ENCODE measurements around the gene SH3PXD2A.
A peak's percentile ranks its signal among the peaks of the same experiment; 100 is the strongest.

Gene SH3PXD2A

GRCh38 chr10:103570844-103571655 is 284.3 kb downstream of the SH3PXD2A start:
- Histone ChIP-seq H3K27me3 (replicated peaks; ENCODE audit: control insufficient read depth, insufficient read depth, low read length) (peaks cover 60% of the 10 kb centered on the region), H3K9ac (ENCODE audit: low read length) (no peak overlapping the region), H3K9me3 (ENCODE audit: control insufficient read depth, low read length) (no peaks in the 10 kb centered on the region), H3K4me1 (ENCODE audit: control insufficient read depth, insufficient read depth, low read length) (no peaks in the 10 kb centered on the region), H3K36me3 (ENCODE audit: control insufficient read depth, insufficient read depth, low read length, severe bottlenecking) (no peaks in the 10 kb centered on the region), H3K4me3 (ENCODE audit: low read length) (no peak overlapping the region)
- no peak for DNase-seq (ENCODE audit: low read depth)

GRCh38 chr10:103569896-103570295 is 285.5 kb downstream of the SH3PXD2A start:
- Histone ChIP-seq H3K4me3 (ENCODE audit: low read length) (no peak overlapping the region), H3K9me3 (ENCODE audit: control insufficient read depth, low read length) (no peaks in the 10 kb centered on the region), H3K36me3 (ENCODE audit: control insufficient read depth, insufficient read depth, low read length, severe bottlenecking) (no peaks in the 10 kb centered on the region), H3K4me1 (ENCODE audit: control insufficient read depth, insufficient read depth, low read length) (no peaks in the 10 kb centered on the region), H3K9ac (ENCODE audit: low read length) (no peak overlapping the region), H3K27me3 (replicated peaks; ENCODE audit: control insufficient read depth, insufficient read depth, low read length) (peaks cover 58% of the 10 kb centered on the region)
- peak; percentile 46 for DNase-seq (ENCODE audit: low read depth)

- no peaks in the 10 kb centered on the region for H3K4me1 ChIP-seq (ENCODE audit: control insufficient read depth, insufficient read depth, low read length)
- H3K36me3 ChIP-seq (ENCODE audit: control insufficient read depth, insufficient read depth, low read length, severe bottlenecking) = no peaks in the 10 kb centered on the region
- H3K9ac ChIP-seq (ENCODE audit: low read length) = no peak overlapping the region
- no peak overlapping the region for H3K4me3 ChIP-seq (ENCODE audit: low read length)
- H3K9me3 ChIP-seq (ENCODE audit: control insufficient read depth, low read length) = no peaks in the 10 kb centered on the region
- DNase-seq (ENCODE audit: low read depth) = no peak
- peaks cover 63% of the 10 kb centered on the region for H3K27me3 ChIP-seq (replicated peaks; ENCODE audit: control insufficient read depth, insufficient read depth, low read length)
These were observed 286.9 kb downstream of the SH3PXD2A start for GRCh38 chr10:103568505-103568904.

GRCh38 chr10:103566536-103566935 is 288.8 kb downstream of the SH3PXD2A start:
- Histone ChIP-seq H3K27me3 (replicated peaks; ENCODE audit: control insufficient read depth, insufficient read depth, low read length) (peaks cover 68% of the 10 kb centered on the region), H3K4me1 (ENCODE audit: control insufficient read depth, insufficient read depth, low read length) (no peaks in the 10 kb centered on the region), H3K4me3 (ENCODE audit: low read length) (no peak overlapping the region), H3K9ac (ENCODE audit: low read length) (no peak overlapping the region), H3K36me3 (ENCODE audit: control insufficient read depth, insufficient read depth, low read length, severe bottlenecking) (no peaks in the 10 kb centered on the region), H3K9me3 (ENCODE audit: control insufficient read depth, low read length) (no peaks in the 10 kb centered on the region)
- DNase-seq (ENCODE audit: low read depth) = no peak

GRCh38 chr10:103564776-103565520 is 290.4 kb downstream of the SH3PXD2A start:
- Histone ChIP-seq H3K9me3 (ENCODE audit: control insufficient read depth, low read length) (peaks cover 8% of the 10 kb centered on the region), H3K9ac (ENCODE audit: low read length) (no peak overlapping the region), H3K27me3 (replicated peaks; ENCODE audit: control insufficient read depth, insufficient read depth, low read length) (peaks cover 74% of the 10 kb centered on the region), H3K36me3 (ENCODE audit: control insufficient read depth, insufficient read depth, low read length, severe bottlenecking) (no peaks in the 10 kb centered on the region), H3K4me3 (ENCODE audit: low read length) (no peak overlapping the region), H3K4me1 (ENCODE audit: control insufficient read depth, insufficient read depth, low read length) (no peaks in the 10 kb centered on the region)
- DNase-seq (ENCODE audit: low read depth) = no peak

GRCh38 chr10:103564116-103564501 is 291.3 kb downstream of the SH3PXD2A start:
- no peaks in the 10 kb centered on the region for H3K4me1 ChIP-seq (ENCODE audit: control insufficient read depth, insufficient read depth, low read length)
- no peak for DNase-seq (ENCODE audit: low read depth)
- peaks cover 74% of the 10 kb centered on the region for H3K27me3 ChIP-seq (replicated peaks; ENCODE audit: control insufficient read depth, insufficient read depth, low read length)
- no peak overlapping the region for H3K4me3 ChIP-seq (ENCODE audit: low read length)
- no peak overlapping the region for H3K9ac ChIP-seq (ENCODE audit: low read length)
- H3K36me3 ChIP-seq (ENCODE audit: control insufficient read depth, insufficient read depth, low read length, severe bottlenecking) = no peaks in the 10 kb centered on the region
- peaks cover 8% of the 10 kb centered on the region for H3K9me3 ChIP-seq (ENCODE audit: control insufficient read depth, low read length)

- Histone ChIP-seq H3K9me3 (ENCODE audit: control insufficient read depth, low read length) (peaks cover 8% of the 10 kb centered on the region), H3K9ac (ENCODE audit: low read length) (no peak overlapping the region), H3K4me3 (ENCODE audit: low read length) (no peak overlapping the region), H3K36me3 (ENCODE audit: control insufficient read depth, insufficient read depth, low read length, severe bottlenecking) (no peaks in the 10 kb centered on the region), H3K27me3 (replicated peaks; ENCODE audit: control insufficient read depth, insufficient read depth, low read length) (peaks cover 76% of the 10 kb centered on the region), H3K4me1 (ENCODE audit: control insufficient read depth, insufficient read depth, low read length) (no peaks in the 10 kb centered on the region)
- no peak for DNase-seq (ENCODE audit: low read depth)
These were observed 291.9 kb downstream of the SH3PXD2A start for GRCh38 chr10:103563231-103564115.

GRCh38 chr10:103562383-103562782 is 293.0 kb downstream of the SH3PXD2A start:
- Histone ChIP-seq H3K9me3 (ENCODE audit: control insufficient read depth, low read length) (peaks cover 8% of the 10 kb centered on the region), H3K4me3 (ENCODE audit: low read length) (no peak overlapping the region), H3K36me3 (ENCODE audit: control insufficient read depth, insufficient read depth, low read length, severe bottlenecking) (no peaks in the 10 kb centered on the region), H3K4me1 (ENCODE audit: control insufficient read depth, insufficient read depth, low read length) (no peaks in the 10 kb centered on the region), H3K27me3 (replicated peaks; ENCODE audit: control insufficient read depth, insufficient read depth, low read length) (peaks cover 73% of the 10 kb centered on the region), H3K9ac (ENCODE audit: low read length) (no peak overlapping the region)
- peak; percentile 48 for DNase-seq (ENCODE audit: low read depth)

- Histone ChIP-seq H3K4me1 (ENCODE audit: control insufficient read depth, insufficient read depth, low read length) (no peaks in the 10 kb centered on the region), H3K36me3 (ENCODE audit: control insufficient read depth, insufficient read depth, low read length, severe bottlenecking) (no peaks in the 10 kb centered on the region), H3K4me3 (ENCODE audit: low read length) (no peak overlapping the region), H3K9ac (ENCODE audit: low read length) (no peak overlapping the region), H3K9me3 (ENCODE audit: control insufficient read depth, low read length) (peaks cover 8% of the 10 kb centered on the region), H3K27me3 (replicated peaks; ENCODE audit: control insufficient read depth, insufficient read depth, low read length) (peaks cover 74% of the 10 kb centered on the region)
- DNase-seq (ENCODE audit: low read depth) = no peak
These were observed 294.5 kb downstream of the SH3PXD2A start for GRCh38 chr10:103560886-103561285.

- H3K9me3 ChIP-seq (ENCODE audit: control insufficient read depth, low read length) = peaks cover 8% of the 10 kb centered on the region
- peaks cover 74% of the 10 kb centered on the region for H3K27me3 ChIP-seq (replicated peaks; ENCODE audit: control insufficient read depth, insufficient read depth, low read length)
- H3K9ac ChIP-seq (ENCODE audit: low read length) = no peak overlapping the region
- H3K36me3 ChIP-seq (ENCODE audit: control insufficient read depth, insufficient read depth, low read length, severe bottlenecking) = no peaks in the 10 kb centered on the region
- no peak overlapping the region for H3K4me3 ChIP-seq (ENCODE audit: low read length)
- no peaks in the 10 kb centered on the region for H3K4me1 ChIP-seq (ENCODE audit: control insufficient read depth, insufficient read depth, low read length)
- DNase-seq (ENCODE audit: low read depth) = no peak
These were observed 295.6 kb downstream of the SH3PXD2A start for GRCh38 chr10:103559776-103560175.

- no peak overlapping the region for H3K9ac ChIP-seq (ENCODE audit: low read length)
- no peaks in the 10 kb centered on the region for H3K36me3 ChIP-seq (ENCODE audit: control insufficient read depth, insufficient read depth, low read length, severe bottlenecking)
- DNase-seq (ENCODE audit: low read depth) = no peak
- peaks cover 74% of the 10 kb centered on the region for H3K27me3 ChIP-seq (replicated peaks; ENCODE audit: control insufficient read depth, insufficient read depth, low read length)
- no peaks in the 10 kb centered on the region for H3K4me1 ChIP-seq (ENCODE audit: control insufficient read depth, insufficient read depth, low read length)
- peaks cover 8% of the 10 kb centered on the region for H3K9me3 ChIP-seq (ENCODE audit: control insufficient read depth, low read length)
- H3K4me3 ChIP-seq (ENCODE audit: low read length) = no peak overlapping the region
These were observed 296.5 kb downstream of the SH3PXD2A start for GRCh38 chr10:103558911-103559310.
